AG04450 (cell line): ENCODE results near the gene POLE. TPM values are rescaled to one million over a fixed set of nuclear protein-coding genes. Genes with fewer than 3 reads are reported as not detected.

Experiments
- CTCF ChIA-PET: fragments of 300-600, 350-600 bp; formaldehyde crosslinking; extraction: SDS; loops from one replicate; lab custom pipeline; 2022; ENCODE audit warnings: antibody characterized with exemption, inconsistent platforms; lab: Charles Lee
- POLR2A ChIA-PET: fragments of 350-600 bp; formaldehyde crosslinking; extraction: SDS; loops from one replicate; lab custom pipeline; 2021; ENCODE audit warnings: antibody characterized with exemption, inconsistent platforms; lab: Yijun Ruan, JAX
- DNase-seq: peaks from one replicate; pipeline ENCODE4 v3.0.0-alpha.2; 2011; ENCODE audit warnings: low read depth, low spot score
- H3K27ac ChIP-seq: one replicate; pipeline ENCODE4 v1.5.1; 2012; ENCODE audit warnings: low read depth, low read length, control low read depth
- H3K27me3 ChIP-seq: one replicate; pipeline ENCODE4 v1.6.0; 2012; ENCODE audit warnings: low read length; ENCODE audit not compliant: control insufficient read depth, insufficient read depth
- H3K4me3 ChIP-seq: 2 replicates; pipeline ENCODE4 v1.5.1; 2011; ENCODE audit warnings: mild to moderate bottlenecking, low read depth, low read length, control low read depth
- H3K9me3 ChIP-seq: 2 replicates; pipeline ENCODE4 v1.5.1; 2012; ENCODE audit warnings: low read length; ENCODE audit not compliant: control insufficient read depth, insufficient read depth
- polyA plus RNA-seq: library from polyadenylated mRNA; depleted of rRNA; stranded (reverse); fragments of >200 nt; gene quantifications from 2 replicates; pipeline ENCODE4 v1.2.3, GENCODE V29; 2011
- TF ChIP-seq, protein P1 (sequence below): IDR thresholded peaks from 2 replicates; pipeline ENCODE4 v1.5.1; 2011; ENCODE audit warnings: low read depth, low read length, control low read depth, inconsistent platforms

POLE gene
- polyA plus RNA-seq, 1 experiment, result 4.1 TPM

DNA sequence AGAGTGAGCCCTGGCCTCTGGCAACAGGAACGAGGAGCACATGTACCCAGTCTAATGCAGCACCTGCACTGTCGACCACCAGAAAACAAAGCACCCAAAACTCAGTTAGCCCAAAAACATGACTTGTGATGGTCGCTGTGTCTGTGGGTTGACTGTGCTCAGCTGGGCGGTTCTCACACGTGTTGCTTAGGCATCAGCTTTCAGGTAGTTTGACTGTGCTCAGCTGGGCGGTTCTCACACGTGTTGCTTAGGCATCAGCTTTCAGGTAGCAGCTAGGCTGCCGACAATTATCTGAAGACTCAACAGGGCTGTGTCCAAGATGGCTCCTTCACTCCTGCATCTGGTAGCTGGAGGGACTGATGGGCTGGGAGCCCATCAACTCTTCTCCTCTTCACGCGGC, 75.5 kb downstream of the POLE start:
- H3K27ac ChIP-seq, result no peak overlapping the region
- TF ChIP-seq, protein P1, sequence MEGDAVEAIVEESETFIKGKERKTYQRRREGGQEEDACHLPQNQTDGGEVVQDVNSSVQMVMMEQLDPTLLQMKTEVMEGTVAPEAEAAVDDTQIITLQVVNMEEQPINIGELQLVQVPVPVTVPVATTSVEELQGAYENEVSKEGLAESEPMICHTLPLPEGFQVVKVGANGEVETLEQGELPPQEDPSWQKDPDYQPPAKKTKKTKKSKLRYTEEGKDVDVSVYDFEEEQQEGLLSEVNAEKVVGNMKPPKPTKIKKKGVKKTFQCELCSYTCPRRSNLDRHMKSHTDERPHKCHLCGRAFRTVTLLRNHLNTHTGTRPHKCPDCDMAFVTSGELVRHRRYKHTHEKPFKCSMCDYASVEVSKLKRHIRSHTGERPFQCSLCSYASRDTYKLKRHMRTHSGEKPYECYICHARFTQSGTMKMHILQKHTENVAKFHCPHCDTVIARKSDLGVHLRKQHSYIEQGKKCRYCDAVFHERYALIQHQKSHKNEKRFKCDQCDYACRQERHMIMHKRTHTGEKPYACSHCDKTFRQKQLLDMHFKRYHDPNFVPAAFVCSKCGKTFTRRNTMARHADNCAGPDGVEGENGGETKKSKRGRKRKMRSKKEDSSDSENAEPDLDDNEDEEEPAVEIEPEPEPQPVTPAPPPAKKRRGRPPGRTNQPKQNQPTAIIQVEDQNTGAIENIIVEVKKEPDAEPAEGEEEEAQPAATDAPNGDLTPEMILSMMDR, result no peak
- H3K9me3 ChIP-seq, result peaks cover 26% of the 10 kb centered on the region
- DNase-seq, result no peak
- H3K4me3 ChIP-seq, result no peak overlapping the region
- ChIA-PET CTCF (no interaction called here), POLR2A (no interaction called here)
- peaks cover 42% of the 10 kb centered on the region for H3K27me3 ChIP-seq

DNA sequence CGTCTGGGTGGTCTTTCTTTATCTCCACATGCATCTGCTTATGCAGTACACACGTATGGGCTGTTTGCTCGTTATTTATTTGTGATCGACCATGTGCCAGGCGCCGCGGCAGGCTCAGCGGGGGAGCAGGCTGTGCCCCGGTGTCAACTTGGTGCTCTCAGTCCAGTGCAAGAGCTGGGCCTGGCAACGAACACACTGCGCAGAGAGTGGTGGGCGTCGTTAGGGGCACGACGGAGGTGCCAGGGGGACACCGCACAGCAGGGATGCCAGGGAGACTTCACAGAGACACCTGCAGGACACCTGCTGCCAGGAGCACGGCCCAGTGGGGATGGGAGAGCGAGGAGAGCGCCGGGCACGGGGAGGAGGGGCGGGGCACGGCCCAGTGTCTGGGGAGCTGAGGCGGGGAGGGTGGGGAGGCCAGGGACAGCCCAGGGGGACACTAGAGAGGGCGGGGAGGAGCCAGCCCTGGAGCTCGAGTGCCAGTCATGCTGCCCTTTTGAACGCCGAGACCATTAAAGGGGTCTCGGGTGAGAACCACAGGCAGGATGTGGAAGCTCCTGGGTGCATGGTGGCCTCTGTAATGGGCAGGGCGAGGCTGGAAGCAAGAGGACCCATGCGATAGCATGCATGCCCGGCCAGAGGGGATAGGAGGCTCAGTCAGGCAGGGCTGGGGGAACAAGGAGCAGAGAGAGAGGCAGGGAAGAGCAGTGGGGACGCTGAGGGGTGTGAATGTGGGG, 76.1 kb downstream of the POLE start:
- ChIA-PET CTCF (interaction anchor here (2.8 kb wide), 1 partner anchor 196 kb away, joined by 19 read pairs; no protein-coding TSS in a partner anchor), POLR2A (interaction anchor here (1.1 kb wide), 1 partner anchor 11 kb away, joined by 4 read pairs; no protein-coding TSS in a partner anchor)
- no peak overlapping the region for H3K27ac ChIP-seq
- peaks cover 43% of the 10 kb centered on the region for H3K27me3 ChIP-seq
- H3K9me3 ChIP-seq, result peaks cover 20% of the 10 kb centered on the region
- TF ChIP-seq, protein P1, result no peak
- H3K4me3 ChIP-seq, result no peak overlapping the region
- DNase-seq, result no peak

DNA sequence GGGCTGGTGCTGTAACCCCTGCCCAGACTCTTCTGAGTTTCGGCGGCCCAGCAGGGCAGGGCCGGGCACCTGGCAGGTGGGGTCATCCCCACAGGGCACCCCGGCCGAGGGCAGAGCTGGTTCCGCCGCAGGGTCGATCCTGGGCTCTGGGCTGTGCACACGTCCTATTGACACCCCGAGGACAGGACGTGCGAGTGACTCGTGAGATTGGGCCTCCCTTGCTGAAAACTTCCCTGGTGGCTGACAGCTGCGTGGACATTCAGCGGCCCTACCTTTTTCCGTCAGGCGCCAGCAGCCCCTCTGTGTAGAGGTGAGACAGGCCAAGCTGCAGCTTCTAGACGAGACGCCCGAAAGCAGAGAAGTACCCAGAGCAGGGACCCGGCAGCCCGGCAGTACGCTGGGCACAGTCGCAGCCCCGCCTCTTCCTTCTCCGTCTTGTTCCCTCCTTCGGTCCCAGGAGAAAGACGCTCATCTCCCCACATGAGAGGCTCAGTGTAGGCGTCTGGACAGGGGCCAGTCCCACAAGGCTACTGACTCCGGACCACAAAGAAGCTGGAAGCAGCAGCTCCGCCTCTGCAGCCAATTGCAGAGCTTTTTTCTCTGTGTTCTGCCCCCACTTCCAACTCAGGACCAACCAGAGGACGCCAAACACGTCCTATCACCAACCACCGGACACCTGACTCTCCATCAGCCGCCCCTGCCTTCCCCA, 76.9 kb downstream of the POLE start, which contains the start of gene LRCOL1:
Gene LRCOL1 (minus strand): TSS at position 532 of the 709 bp plus-strand sequence. CDS start 4,331 bp downstream, outside the sequence.
- TF ChIP-seq, protein P1, result no peak
- POLR2A ChIA-PET, result interaction anchor here (1.1 kb wide), 1 partner anchor 12 kb away, joined by 4 read pairs; no protein-coding TSS in a partner anchor
- no peak within 1 kb of the TSS for H3K27ac ChIP-seq
- peaks cover 13% of the 10 kb centered on the region for H3K9me3 ChIP-seq
- peak; percentile 71 for DNase-seq
- peak within 1 kb of the TSS; percentile 48 for H3K4me3 ChIP-seq
- peaks cover 44% of the 10 kb centered on the region for H3K27me3 ChIP-seq
- CTCF ChIA-PET, result interaction anchor here (1.5 to 2.8 kb wide), 3 partner anchors 10 to 195 kb away, joined by 5 to 19 read pairs (median 6); no protein-coding TSS in a partner anchor

DNA sequence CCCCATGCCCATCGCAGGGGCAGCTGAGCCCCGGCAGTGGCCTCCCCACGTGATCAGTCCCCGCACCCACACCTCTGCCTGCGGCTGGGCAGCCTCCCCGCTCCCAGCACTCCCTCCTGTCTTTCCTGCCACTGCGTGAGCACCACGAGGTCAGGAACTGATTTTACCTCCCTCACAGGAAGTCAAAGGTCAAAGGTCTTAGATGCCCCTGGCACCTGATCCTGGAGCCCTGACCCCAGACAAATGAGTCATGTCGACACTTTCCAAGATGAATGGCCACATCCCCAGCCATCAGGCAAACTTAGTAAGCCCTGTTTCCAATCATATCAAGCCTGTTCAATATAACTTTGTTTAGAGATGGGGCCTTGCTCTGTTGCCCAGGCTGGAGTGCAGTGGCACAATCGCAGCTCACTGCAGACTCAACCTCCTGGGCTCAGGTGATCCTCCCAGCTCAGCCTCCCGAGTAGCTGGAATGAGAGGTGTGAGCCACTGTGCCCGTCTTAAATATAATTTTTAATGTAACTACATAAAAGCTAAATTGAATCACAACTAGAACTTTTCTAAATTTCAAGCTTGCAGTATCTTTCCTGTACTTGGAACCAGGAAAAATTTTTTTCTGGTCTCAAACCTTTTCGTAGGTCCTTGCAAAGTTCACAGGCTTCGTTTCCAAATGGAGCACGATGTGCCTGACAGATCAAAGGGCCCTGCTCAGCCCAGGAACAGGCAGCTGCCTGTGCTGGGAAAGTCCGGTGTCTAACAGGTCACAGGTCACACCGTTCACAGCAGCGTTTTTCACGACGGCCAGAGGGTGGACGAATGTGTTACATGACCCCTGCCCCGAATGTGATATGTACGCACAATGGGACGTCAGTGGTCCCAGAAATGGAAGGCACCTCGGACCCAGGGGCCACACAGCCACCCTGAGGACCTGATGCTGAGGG, 78.6 kb downstream of the POLE start:
- TF ChIP-seq, protein P1, result no peak
- Histone ChIP-seq H3K9me3 (peaks cover 13% of the 10 kb centered on the region), H3K27me3 (peaks cover 58% of the 10 kb centered on the region), H3K27ac (no peak overlapping the region), H3K4me3 (no peak overlapping the region)
- ChIA-PET POLR2A (interaction anchor here (0.6 kb wide), 1 partner anchor 447 kb away, joined by 3 read pairs; no protein-coding TSS in a partner anchor), CTCF (interaction anchor here (1.5 to 2.8 kb wide), 2 partner anchors 30 to 194 kb away, joined by 6 to 19 read pairs; no protein-coding TSS in a partner anchor)
- DNase-seq, result no peak
